Omental fat pad (tissue), 4 donors: ENCODE measurements around the gene RPRD1B. TPM values are rescaled to one million over a fixed set of nuclear protein-coding genes. Genes with fewer than 3 reads are reported as not detected.

Experiments used
- ATAC-seq: fragments of 150-250 bp; one replicate; pipeline ENCODE4 v1.9.1; 2016; ENCODE audit warnings: mild to moderate bottlenecking, moderate library complexity; ENCODE audit not compliant: low FRiP score
- DNase-seq: peaks from one replicate; pipeline ENCODE4 v3.0.0-alpha.2; 2019; ENCODE audit warnings: low spot score
- total RNA-seq, 4 donors: library from RNA; depleted of rRNA; stranded (reverse); fragments of >200 nt; gene quantifications; one replicate each; pipeline ENCODE4 v1.1.0, GENCODE V29; 2016
- TF ChIP-seq, protein P1 (sequence below), 3 donors: fragments of 450-650 bp; IDR thresholded peaks; one replicate each; pipeline ENCODE4 v1.5.1; 2016 to 2017; ENCODE audit warnings: antibody characterized with exemption in 3 of 3, mild to moderate bottlenecking in 3 of 3, moderate library complexity in 2 of 3

RPRD1B gene
- total RNA-seq, 4 donors from 2014 or later: 24.1 to 33.5 (median 28.2) TPM

DNA sequence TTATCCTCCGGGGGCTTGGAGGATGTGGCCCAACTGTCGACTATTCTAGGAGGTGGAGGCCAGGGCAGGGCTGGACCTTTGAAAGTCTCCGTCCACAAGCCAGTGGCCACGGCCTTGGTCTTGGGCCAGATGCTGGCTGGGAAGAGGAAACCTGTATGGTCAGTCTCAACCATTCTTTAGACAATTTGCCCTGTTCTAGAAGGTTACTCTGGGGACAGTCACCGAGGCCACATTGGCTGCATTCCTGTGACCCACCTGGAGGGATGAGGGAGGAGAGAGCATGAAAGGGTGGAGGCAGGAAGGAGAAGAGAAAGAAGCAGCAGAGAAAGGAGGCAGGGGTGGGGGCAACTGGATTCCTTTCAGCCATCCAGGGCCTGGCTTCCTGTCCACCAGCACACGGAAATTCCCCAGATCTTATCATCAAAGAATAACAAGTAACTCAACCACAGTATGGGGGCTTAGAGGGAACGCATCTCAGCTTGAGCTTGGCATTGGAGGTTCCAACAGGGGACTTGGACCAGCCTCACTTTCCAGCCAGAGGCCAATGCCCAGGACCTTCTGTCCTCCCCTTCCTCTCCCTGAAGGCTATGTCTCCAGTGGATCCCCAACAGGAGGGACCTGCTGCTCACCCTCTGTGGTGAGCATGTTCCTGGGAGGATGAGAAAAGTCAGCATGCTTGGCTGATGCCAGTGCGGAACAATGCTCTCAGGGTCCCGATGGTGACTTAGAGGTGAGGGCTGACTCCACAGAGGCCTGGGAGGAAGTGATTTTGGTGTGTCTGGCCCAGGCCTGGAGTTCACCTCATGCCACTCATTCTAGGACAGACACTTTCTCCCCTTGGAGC lies 101.1 kb downstream of the RPRD1B start:
- TF ChIP-seq, protein P1, sequence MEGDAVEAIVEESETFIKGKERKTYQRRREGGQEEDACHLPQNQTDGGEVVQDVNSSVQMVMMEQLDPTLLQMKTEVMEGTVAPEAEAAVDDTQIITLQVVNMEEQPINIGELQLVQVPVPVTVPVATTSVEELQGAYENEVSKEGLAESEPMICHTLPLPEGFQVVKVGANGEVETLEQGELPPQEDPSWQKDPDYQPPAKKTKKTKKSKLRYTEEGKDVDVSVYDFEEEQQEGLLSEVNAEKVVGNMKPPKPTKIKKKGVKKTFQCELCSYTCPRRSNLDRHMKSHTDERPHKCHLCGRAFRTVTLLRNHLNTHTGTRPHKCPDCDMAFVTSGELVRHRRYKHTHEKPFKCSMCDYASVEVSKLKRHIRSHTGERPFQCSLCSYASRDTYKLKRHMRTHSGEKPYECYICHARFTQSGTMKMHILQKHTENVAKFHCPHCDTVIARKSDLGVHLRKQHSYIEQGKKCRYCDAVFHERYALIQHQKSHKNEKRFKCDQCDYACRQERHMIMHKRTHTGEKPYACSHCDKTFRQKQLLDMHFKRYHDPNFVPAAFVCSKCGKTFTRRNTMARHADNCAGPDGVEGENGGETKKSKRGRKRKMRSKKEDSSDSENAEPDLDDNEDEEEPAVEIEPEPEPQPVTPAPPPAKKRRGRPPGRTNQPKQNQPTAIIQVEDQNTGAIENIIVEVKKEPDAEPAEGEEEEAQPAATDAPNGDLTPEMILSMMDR (IDR thresholded peaks at IDR 0.05): no peak
- ATAC-seq (no peak), DNase-seq (no peak)

DNA sequence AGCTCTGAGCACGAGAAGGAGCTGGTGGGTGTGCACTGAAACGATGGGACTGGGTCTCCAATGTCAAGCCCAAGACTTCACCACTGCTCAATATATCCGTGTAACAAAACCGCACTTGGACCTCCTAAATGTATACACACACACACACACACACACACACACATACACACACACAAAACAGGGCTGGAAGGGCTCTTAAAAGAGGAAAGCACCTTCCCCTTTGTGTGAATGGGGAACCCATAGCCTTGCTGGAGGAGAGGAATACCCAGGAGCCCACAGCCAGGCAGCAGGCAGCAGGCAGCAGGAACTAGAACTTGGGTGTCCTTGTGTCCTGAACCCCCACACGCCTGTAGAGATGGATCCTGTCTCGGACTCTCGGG lies 101.7 kb downstream of the RPRD1B start:
- no peak for ATAC-seq
- DNase-seq: no peak

DNA sequence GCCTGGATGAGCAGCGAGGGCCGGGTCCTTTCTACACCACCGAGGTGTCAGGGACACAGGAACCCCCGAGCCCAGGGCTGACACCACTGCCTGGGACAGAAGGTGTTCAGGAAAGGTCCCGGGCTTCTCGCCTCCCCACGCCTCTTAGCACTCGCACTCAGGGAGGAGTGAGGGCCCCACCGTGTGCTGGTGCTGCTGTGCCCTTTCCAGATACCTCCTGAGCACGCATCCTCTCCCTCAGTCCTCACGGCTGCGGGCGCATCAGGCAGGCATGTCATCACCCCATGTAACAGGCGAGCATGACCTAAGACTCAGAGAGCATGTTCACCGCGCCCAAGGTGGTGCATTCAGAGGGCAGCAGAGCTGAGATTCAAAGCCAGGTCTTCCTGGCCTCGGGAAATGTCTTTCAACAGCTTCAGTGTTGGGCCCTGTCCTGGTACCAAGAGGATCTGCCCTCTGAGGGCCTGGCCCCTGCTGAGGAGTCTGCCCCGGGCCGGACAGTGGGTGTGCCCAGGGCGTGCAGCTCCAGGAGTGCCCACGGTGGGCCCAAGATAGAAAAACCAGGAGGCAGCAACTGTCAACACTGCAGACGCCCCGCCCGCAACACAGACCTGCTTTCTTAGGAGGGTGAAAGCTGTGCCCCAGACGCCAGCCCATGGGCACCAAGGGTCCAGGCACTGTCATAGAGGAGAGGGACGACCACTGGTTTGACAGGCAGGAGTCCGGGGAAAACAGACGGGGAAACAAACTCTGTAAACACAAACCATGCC lies 102.3 kb downstream of the RPRD1B start:
- TF ChIP-seq, protein P1 (IDR thresholded peaks at IDR 0.05): no peak
- ATAC-seq (no peak), DNase-seq (no peak)

More for the DNA sequence above, 101.7 kb downstream of the RPRD1B start:
- TF ChIP-seq, protein P1 (IDR thresholded peaks at IDR 0.05): no peak

DNA sequence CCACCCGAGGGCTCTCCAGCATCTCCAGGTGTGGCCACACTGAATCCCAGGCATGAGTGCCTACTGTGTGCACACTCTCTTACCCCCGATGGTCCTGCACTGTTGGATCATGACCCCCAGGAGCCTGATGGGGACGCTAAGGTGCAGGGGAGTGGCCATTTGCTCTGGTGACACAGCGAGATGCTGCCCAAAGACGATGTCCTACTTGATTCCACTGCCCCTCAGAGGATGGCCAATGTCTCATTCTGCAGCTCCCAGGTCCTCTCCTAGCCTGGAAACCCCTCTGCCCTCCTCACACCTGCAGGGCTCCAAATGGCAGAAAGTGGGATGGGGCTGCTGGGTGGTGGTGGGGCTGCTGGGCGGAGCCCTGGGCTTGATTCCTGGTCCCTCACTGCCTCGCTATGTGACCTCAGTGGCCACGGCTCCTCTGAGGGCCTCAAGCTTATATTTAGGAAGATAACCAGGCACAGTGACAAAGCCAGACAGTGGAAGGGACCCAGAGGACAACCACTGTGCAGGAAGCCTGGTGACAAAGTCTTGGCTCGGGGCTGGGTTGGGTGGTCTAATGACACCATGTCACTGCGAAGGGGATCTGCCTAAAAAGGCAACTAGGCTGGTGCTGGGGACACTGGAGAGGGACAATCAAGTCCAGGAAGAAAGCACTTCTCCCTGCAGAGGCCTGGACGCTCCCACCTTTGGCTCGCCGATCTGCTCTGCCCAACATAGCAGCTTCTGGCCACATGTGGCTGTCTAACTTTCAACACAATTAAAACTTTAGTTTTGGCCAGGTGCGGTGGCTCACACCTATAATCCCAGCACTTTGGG lies 103.1 kb downstream of the RPRD1B start:
- ATAC-seq: no peak
- TF ChIP-seq, protein P1 (IDR thresholded peaks at IDR 0.05): no peak
- DNase-seq: no peak

DNA sequence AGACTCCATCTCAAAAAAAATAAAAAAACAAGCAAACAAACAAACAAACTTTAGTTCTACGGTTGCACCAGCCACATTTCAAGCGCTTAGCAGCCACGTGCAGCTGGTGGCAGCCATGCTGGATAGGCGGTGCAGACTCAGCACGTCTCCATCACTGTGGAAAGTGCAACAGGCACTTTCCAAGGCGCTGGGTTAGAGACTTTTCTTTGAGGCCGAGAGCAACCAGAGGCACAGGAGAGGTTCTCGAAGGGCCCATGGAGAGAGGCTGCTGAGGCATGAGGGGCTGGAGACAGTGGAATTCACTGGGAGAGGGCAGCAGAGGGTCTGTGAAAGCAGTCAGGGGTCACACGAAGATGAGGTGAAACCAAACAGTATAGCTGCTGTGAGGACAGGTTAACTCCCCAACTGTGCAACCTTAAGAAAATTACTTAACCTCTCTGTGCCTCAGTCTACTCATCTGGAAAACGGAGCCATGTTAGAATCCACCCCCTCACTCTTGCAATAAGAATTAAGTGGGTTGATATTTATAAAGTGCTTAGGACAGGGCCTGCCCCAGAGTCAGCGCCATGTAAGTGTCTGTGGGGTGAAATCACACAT lies 104.0 kb downstream of the RPRD1B start:
- ATAC-seq: no peak
- DNase-seq: no peak
- TF ChIP-seq, protein P1 (IDR thresholded peaks at IDR 0.05): no peak

DNA sequence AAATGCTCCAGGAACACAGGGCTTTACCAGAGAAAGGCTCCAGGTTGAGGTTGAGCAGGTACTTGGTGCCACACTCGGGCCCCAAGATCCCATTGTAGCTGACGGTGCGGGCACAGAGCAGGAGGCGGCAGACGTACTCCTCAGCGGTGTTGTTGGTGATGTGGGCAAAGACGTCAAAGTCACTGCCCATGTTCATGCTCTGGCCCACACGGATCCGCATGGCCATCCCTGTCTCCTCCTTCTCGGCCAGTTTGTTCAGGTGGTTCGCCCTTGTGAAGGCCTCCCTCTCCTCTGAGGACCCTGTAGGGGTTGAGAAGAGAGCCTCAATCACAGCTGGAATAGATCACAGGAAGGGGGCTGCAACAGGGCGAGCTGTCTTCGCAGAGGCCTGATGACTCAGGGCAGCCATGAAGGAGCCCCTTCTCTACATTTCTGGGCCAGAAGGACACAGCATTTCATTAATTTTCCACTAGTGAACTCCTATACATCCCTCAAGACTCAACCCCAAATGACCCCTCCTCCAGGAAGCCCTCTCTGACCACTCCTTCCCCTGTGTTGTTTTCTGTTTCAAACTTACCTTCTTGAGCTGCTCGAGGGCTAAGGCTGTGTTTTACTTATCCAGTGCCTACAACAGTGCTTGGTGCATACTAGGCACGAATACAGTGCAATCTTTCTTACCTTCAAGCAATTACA lies 104.7 kb downstream of the RPRD1B start:
- TF ChIP-seq, protein P1 (IDR thresholded peaks at IDR 0.05): no peak
- no peak for ATAC-seq
- no peak for DNase-seq
